Neural cell (in vitro differentiated cells): ENCODE data around the gene KLF17.

Experiments
- CTCF ChIP-seq: fragments of 450-650 bp; IDR thresholded peaks from 2 replicates; pipeline ENCODE4 v1.5.1; 2014; ENCODE audit warnings: antibody characterized with exemption, mild to moderate bottlenecking, moderate library complexity; ENCODE audit not compliant: poor library complexity, severe bottlenecking
- EZH2 ChIP-seq: fragments of 200-600, 300-800 bp; shearing (Covaris generic), sonication (generic); IDR thresholded peaks from 2 replicates; pipeline ENCODE4 v1.6.1; 2014; ENCODE audit warnings: antibody characterized with exemption, low read length, borderline replicate concordance, mild to moderate bottlenecking; ENCODE audit not compliant: insufficient read depth, poor library complexity, severe bottlenecking
- RAD21 ChIP-seq: fragments of 450-650 bp; conservative IDR thresholded peaks from 2 replicates; pipeline ENCODE4 v1.6.1; 2014; ENCODE audit warnings: antibody characterized with exemption, mild to moderate bottlenecking, moderate library complexity
- SMC3 ChIP-seq: fragments of 450-650 bp; conservative IDR thresholded peaks from 2 replicates; pipeline ENCODE4 v1.6.1; 2014; ENCODE audit warnings: antibody characterized with exemption, mild to moderate bottlenecking, moderate library complexity; ENCODE audit not compliant: poor library complexity
- TAF1 ChIP-seq: IDR thresholded peaks from 2 replicates; pipeline ENCODE4 v1.6.1; 2012; ENCODE audit warnings: low read depth

- TF ChIP-seq CTCF: no peak
- no peak for TF ChIP-seq SMC3
- no peak for TF ChIP-seq EZH2
- TF ChIP-seq TAF1: no peak
- no peak for TF ChIP-seq RAD21
Measured at GRCh38 chr1:44158871-44159270, 40.2 kb downstream of the KLF17 start.
